ENCODE results near the gene DRAP1.

- TF ChIP-seq CTCF (IDR thresholded peaks at IDR 0.05) (no peak), POLR2A (IDR thresholded peaks at IDR 0.05) (no peak), EP300 (IDR thresholded peaks at IDR 0.05) (no peak)
These were observed 35.2 kb upstream of the DRAP1 start for GRCh38 chr11:65883786-65884715.
